Stimulated activated CD4-positive, alpha-beta T cell treated with anti-CD3 and anti-CD28 coated beads, TNF-alpha, amount 100 ng/mL, for 24 hours (primary cell): ENCODE results near the gene ATOSB.

Experiments used
- DNase-seq, 3 experiments: peaks; one replicate each; pipeline ENCODE4 v3.0.0-alpha.2; 2020; ENCODE audit warnings: low read depth in 3 of 3

Gene ATOSB

GRCh38 chr9:35114113-35114839 lies 1.4 kb downstream of the ATOSB start:
- peak in 1 of 3 experiments; percentile 66 for DNase-seq

GRCh38 chr9:35112257-35113020 lies 3.2 kb downstream of the ATOSB start:
- no peak for DNase-seq

GRCh38 chr9:35111001-35111933 lies 4.4 kb downstream of the ATOSB start:
- DNase-seq, result peak; percentile 93 to 96 (median 95)

GRCh38 chr9:35110327-35110761 lies 5.3 kb downstream of the ATOSB start:
- no peak for DNase-seq

GRCh38 chr9:35108946-35109575 lies 6.6 kb downstream of the ATOSB start:
- DNase-seq, result no peak

GRCh38 chr9:35108461-35108860 lies 7.2 kb downstream of the ATOSB start:
- DNase-seq, result no peak

- DNase-seq, result no peak
Measured at GRCh38 chr9:35107297-35108290, 8.1 kb downstream of the ATOSB start.

GRCh38 chr9:35106343-35106730 lies 9.3 kb downstream of the ATOSB start:
- no peak for DNase-seq

GRCh38 chr9:35105571-35106342 lies 9.9 kb downstream of the ATOSB start:
- DNase-seq, result no peak

GRCh38 chr9:35105126-35105525 lies 10.5 kb downstream of the ATOSB start:
- no peak for DNase-seq

- no peak for DNase-seq
Measured at GRCh38 chr9:35104586-35104985, 11.1 kb downstream of the ATOSB start.

GRCh38 chr9:35103660-35104191 lies 11.9 kb downstream of the ATOSB start:
- DNase-seq, result no peak

GRCh38 chr9:35102769-35103659 lies 12.6 kb downstream of the ATOSB start, which contains the start of gene STOML2:
Gene STOML2, minus strand, starts transcription at chr9:35103131. Its CDS starts 37 bp downstream, at chr9:35103094.
- DNase-seq, result peak; percentile 82 to 90 (median 90)

- no peak for DNase-seq
Measured at GRCh38 chr9:35102465-35102768, 13.2 kb downstream of the ATOSB start.

GRCh38 chr9:35097573-35097972 lies 18.1 kb downstream of the ATOSB start:
- no peak for DNase-seq

GRCh38 chr9:35096035-35096849 lies 19.4 kb downstream of the ATOSB start, which contains the start of gene PIGO:
Gene PIGO, minus strand, starts transcription at chr9:35096591. Its CDS starts 1,026 bp downstream, at chr9:35095565.
- peak; percentile 83 to 89 (median 83) for DNase-seq

GRCh38 chr9:35091536-35091935 lies 24.1 kb downstream of the ATOSB start:
- DNase-seq, result no peak
